ENCODE data around the gene KRT33A.

The KRT33A gene

GRCh38 chr17:41331606-41332005 lies 19.0 kb downstream of the KRT33A start:
- no peaks in the 10 kb centered on the region for H3K27me3 ChIP-seq
- no peak overlapping the region for H3K9ac ChIP-seq
- H3K4me1 ChIP-seq, result peaks cover 21% of the 10 kb centered on the region
- no peak overlapping the region for H3K4me2 ChIP-seq
- no peak overlapping the region for H3K27ac ChIP-seq
- H3K36me3 ChIP-seq, result no peaks in the 10 kb centered on the region
- no peak for TF ChIP-seq Cebpa-rat (IDR thresholded peaks at IDR 0.05)
- no peaks in the 10 kb centered on the region for H4K20me1 ChIP-seq
- no peak overlapping the region for H3K4me3 ChIP-seq
- no peaks in the 10 kb centered on the region for H3K9me3 ChIP-seq

GRCh38 chr17:41329279-41329948 lies 21.2 kb downstream of the KRT33A start:
- no peak overlapping the region for H3K4me2 ChIP-seq
- no peak overlapping the region for H3K4me3 ChIP-seq
- H3K9me3 ChIP-seq, result no peaks in the 10 kb centered on the region
- no peaks in the 10 kb centered on the region for H3K27me3 ChIP-seq
- H3K9ac ChIP-seq, result no peak overlapping the region
- no peaks in the 10 kb centered on the region for H4K20me1 ChIP-seq
- no peaks in the 10 kb centered on the region for H3K36me3 ChIP-seq
- TF ChIP-seq Cebpa-rat (IDR thresholded peaks at IDR 0.05), result no peak
- H3K27ac ChIP-seq, result no peak overlapping the region
- H3K4me1 ChIP-seq, result peaks cover 20% of the 10 kb centered on the region

DNA sequence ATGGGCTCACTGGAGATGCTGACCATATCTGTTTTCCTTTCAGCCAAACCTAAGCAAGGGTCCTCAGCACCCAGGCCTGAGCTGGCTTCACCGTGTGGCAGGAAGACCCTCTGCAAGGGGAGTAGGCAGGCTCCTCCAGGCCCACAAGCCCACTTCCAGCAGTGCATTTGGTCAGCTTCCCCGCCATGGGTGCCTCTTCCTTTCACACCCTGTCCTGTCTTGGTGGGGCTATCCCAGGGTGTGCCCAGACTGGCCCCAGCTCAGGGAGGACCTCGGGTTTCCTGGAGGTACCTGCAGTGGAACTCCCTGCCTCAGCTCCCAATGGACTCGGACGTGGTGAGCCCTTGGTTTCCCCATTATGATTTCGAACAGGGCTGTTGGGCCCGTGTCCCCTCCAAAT lies 22.4 kb downstream of the KRT33A start:
- no peaks in the 10 kb centered on the region for H3K27me3 ChIP-seq
- H3K36me3 ChIP-seq, result no peaks in the 10 kb centered on the region
- H3K27ac ChIP-seq, result no peak overlapping the region; the same call in 1 of the 2 replicates
- H3K9me3 ChIP-seq, result no peaks in the 10 kb centered on the region
- H4K20me1 ChIP-seq, result no peaks in the 10 kb centered on the region
- no peak overlapping the region for H3K4me2 ChIP-seq
- no peak for TF ChIP-seq Cebpa-rat (IDR thresholded peaks at IDR 0.05)
- no peak overlapping the region for H3K4me3 ChIP-seq
- no peak overlapping the region for H3K9ac ChIP-seq
- peaks cover 12% of the 10 kb centered on the region for H3K4me1 ChIP-seq

DNA sequence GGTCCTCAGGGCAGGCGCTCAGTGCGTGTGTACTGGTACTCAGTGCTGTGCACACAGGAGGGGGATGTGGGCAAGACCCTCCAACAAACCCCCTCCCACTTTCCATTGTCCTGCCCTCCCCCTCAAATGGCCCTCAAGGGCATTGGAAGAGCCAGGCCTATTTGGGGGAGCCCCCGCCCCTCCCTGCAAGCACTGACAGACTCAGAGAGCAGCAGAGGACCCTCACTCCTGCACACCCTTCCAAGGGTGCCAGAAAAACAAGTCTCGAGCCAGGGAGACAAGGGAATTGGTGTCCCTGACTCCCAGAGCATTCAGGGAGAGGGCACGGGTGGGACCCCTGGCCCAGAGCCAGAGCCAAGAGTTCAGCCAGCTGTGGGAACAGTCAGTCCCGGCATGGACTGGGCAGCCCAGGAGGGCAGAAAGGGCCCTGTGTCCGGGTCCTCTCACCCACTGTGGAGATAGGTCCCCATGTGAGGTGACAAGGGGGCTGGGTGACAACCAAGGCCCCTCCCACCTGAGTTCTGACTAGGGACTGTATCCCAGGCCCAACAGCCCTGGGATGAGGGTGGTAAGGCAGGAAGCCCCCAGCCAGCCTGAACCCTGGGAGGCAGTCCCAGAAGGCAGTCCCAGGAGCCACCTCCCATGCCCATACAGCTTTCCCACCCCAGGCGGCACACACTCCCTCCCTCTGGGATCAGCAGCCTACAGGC lies 23.1 kb downstream of the KRT33A start:
- Histone ChIP-seq H3K27me3 (no peaks in the 10 kb centered on the region), H3K27ac (no peak overlapping the region; the same call in 1 of the 2 replicates), H3K36me3 (no peaks in the 10 kb centered on the region), H3K4me2 (peak overlapping the region; percentile 15; the same call in 1 of the 2 replicates), H3K4me3 (no peak overlapping the region), H3K9ac (no peak overlapping the region), H3K9me3 (no peaks in the 10 kb centered on the region), H4K20me1 (no peaks in the 10 kb centered on the region), H3K4me1 (peaks cover 12% of the 10 kb centered on the region)
- no peak for TF ChIP-seq Cebpa-rat (IDR thresholded peaks at IDR 0.05)

- no peaks in the 10 kb centered on the region for H3K27me3 ChIP-seq
- peaks cover 12% of the 10 kb centered on the region for H3K4me1 ChIP-seq
- no peaks in the 10 kb centered on the region for H4K20me1 ChIP-seq
- H3K9ac ChIP-seq, result no peak overlapping the region
- no peak overlapping the region for H3K4me3 ChIP-seq
- 0 out of 2 replicates have a peak overlapping the region, but pooled peaks have one; percentile 8 for H3K27ac ChIP-seq
- peak overlapping the region; percentile 15; the same call in 1 of the 2 replicates for H3K4me2 ChIP-seq
- no peaks in the 10 kb centered on the region for H3K36me3 ChIP-seq
- no peak for TF ChIP-seq Cebpa-rat (IDR thresholded peaks at IDR 0.05)
- no peaks in the 10 kb centered on the region for H3K9me3 ChIP-seq
Observed at GRCh38 chr17:41326173-41327145, 24.2 kb downstream of the KRT33A start.

DNA sequence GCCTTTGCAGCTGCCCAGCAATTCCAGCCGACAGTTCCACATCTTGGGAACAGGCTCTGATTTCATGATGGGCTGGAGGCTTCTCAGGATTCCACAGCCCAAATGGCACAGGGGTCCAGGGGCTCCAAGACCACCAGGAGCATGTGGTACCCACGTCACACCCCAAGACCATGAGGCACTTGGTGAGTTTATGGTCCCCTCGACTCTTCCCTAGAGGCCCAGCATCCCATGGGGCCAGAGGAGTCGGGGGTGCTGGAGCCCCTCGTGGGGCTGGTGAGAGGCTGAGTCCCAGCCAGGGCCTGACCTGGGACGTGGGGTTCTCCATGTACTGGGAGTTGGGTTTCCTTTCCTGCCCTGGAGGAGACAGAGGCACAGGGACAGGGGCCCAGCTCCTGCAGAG lies 25.0 kb downstream of the KRT33A start:
- H3K4me2 ChIP-seq, result no peak overlapping the region
- peaks cover 12% of the 10 kb centered on the region for H3K4me1 ChIP-seq
- 0 out of 2 replicates have a peak overlapping the region, but pooled peaks have one; percentile 8 for H3K27ac ChIP-seq
- no peak overlapping the region for H3K4me3 ChIP-seq
- H3K9me3 ChIP-seq, result peaks cover 3% of the 10 kb centered on the region
- H4K20me1 ChIP-seq, result no peaks in the 10 kb centered on the region
- no peak overlapping the region for H3K9ac ChIP-seq
- no peaks in the 10 kb centered on the region for H3K36me3 ChIP-seq
- no peak for TF ChIP-seq Cebpa-rat (IDR thresholded peaks at IDR 0.05)
- H3K27me3 ChIP-seq, result no peaks in the 10 kb centered on the region

- Histone ChIP-seq H3K9ac (no peak overlapping the region), H3K36me3 (no peaks in the 10 kb centered on the region), H3K27ac (no peak overlapping the region), H3K9me3 (peaks cover 8% of the 10 kb centered on the region), H4K20me1 (no peaks in the 10 kb centered on the region), H3K27me3 (no peaks in the 10 kb centered on the region), H3K4me3 (no peak overlapping the region), H3K4me1 (peaks cover 12% of the 10 kb centered on the region), H3K4me2 (no peak overlapping the region)
- no peak for TF ChIP-seq Cebpa-rat (IDR thresholded peaks at IDR 0.05)
Observed at GRCh38 chr17:41325126-41325525, 25.5 kb downstream of the KRT33A start.

- H3K9me3 ChIP-seq, result peaks cover 15% of the 10 kb centered on the region
- no peaks in the 10 kb centered on the region for H3K36me3 ChIP-seq
- H3K4me3 ChIP-seq, result no peak overlapping the region
- no peak for TF ChIP-seq Cebpa-rat (IDR thresholded peaks at IDR 0.05)
- peaks cover 12% of the 10 kb centered on the region for H3K4me1 ChIP-seq
- H3K27ac ChIP-seq, result no peak overlapping the region
- no peak overlapping the region for H3K4me2 ChIP-seq
- no peaks in the 10 kb centered on the region for H3K27me3 ChIP-seq
- H4K20me1 ChIP-seq, result no peaks in the 10 kb centered on the region
- no peak overlapping the region for H3K9ac ChIP-seq
Observed at GRCh38 chr17:41324180-41325075, 26.2 kb downstream of the KRT33A start.

Data from BLaER1 (cell line).